ENCODE measurements around the gene CBFA2T3.

CBFA2T3 gene

GRCh38 chr16:88848557-88848956 lies 128.4 kb downstream of the CBFA2T3 start:
- H3K27me3 Mint-ChIP-seq = no peaks in the 10 kb centered on the region
- H3K27ac Mint-ChIP-seq = no peak overlapping the region
- no peaks in the 10 kb centered on the region for H3K36me3 Mint-ChIP-seq
- CTCF ChIA-PET = no interaction called here
- H3K9me3 Mint-ChIP-seq = no peaks in the 10 kb centered on the region
- DNase-seq = no peak
- H3K4me3 Mint-ChIP-seq = no peak overlapping the region
- H3K4me1 Mint-ChIP-seq = no peaks in the 10 kb centered on the region

- Mint-ChIP-seq H3K36me3 (no peaks in the 10 kb centered on the region), H3K27me3 (no peaks in the 10 kb centered on the region), H3K4me3 (no peak overlapping the region), H3K4me1 (no peaks in the 10 kb centered on the region), H3K9me3 (no peaks in the 10 kb centered on the region), H3K27ac (no peak overlapping the region)
- DNase-seq = no peak
- CTCF ChIA-PET = no interaction called here
Measured at GRCh38 chr16:88847654-88848053, 129.4 kb downstream of the CBFA2T3 start.

- Mint-ChIP-seq H3K9me3 (no peaks in the 10 kb centered on the region), H3K27me3 (no peaks in the 10 kb centered on the region), H3K4me1 (no peaks in the 10 kb centered on the region), H3K36me3 (no peaks in the 10 kb centered on the region), H3K4me3 (no peak overlapping the region), H3K27ac (no peak overlapping the region)
- no peak for DNase-seq
- CTCF ChIA-PET = interaction anchor here (1.7 kb wide), 1 partner anchor 11 kb away, joined by 8 read pairs; the partner anchor contains the start of genes GALNS and TRAPPC2L
Measured at GRCh38 chr16:88846088-88846487, 130.9 kb downstream of the CBFA2T3 start.

- no peaks in the 10 kb centered on the region for H3K4me1 Mint-ChIP-seq
- CTCF ChIA-PET = no interaction called here
Measured at GRCh38 chr16:88844419-88845036, 132.5 kb downstream of the CBFA2T3 start.

GRCh38 chr16:88843256-88843655 lies 133.8 kb downstream of the CBFA2T3 start:
- H3K36me3 Mint-ChIP-seq = peaks cover 2% of the 10 kb centered on the region
- no peaks in the 10 kb centered on the region for H3K4me1 Mint-ChIP-seq
- no peak overlapping the region for H3K4me3 Mint-ChIP-seq
- H3K9me3 Mint-ChIP-seq = no peaks in the 10 kb centered on the region
- H3K27me3 Mint-ChIP-seq = no peaks in the 10 kb centered on the region
- no peak overlapping the region for H3K27ac Mint-ChIP-seq
- CTCF ChIA-PET = no interaction called here
- DNase-seq = no peak

More at GRCh38 chr16:88844419-88845036, 132.5 kb downstream of the CBFA2T3 start:
- Mint-ChIP-seq H3K27ac (no peak overlapping the region), H3K36me3 (peaks cover 2% of the 10 kb centered on the region), H3K4me3 (no peak overlapping the region), H3K9me3 (no peaks in the 10 kb centered on the region), H3K27me3 (no peaks in the 10 kb centered on the region)
- DNase-seq = no peak

- H3K27me3 Mint-ChIP-seq = no peaks in the 10 kb centered on the region
- no peak overlapping the region for H3K4me3 Mint-ChIP-seq
- peaks cover 2% of the 10 kb centered on the region for H3K36me3 Mint-ChIP-seq
- CTCF ChIA-PET = no interaction called here
- H3K9me3 Mint-ChIP-seq = no peaks in the 10 kb centered on the region
- no peak for DNase-seq
- H3K27ac Mint-ChIP-seq = no peak overlapping the region
- H3K4me1 Mint-ChIP-seq = no peaks in the 10 kb centered on the region
Measured at GRCh38 chr16:88842806-88843205, 134.2 kb downstream of the CBFA2T3 start.

GRCh38 chr16:88842308-88842756 lies 134.7 kb downstream of the CBFA2T3 start:
- CTCF ChIA-PET = no interaction called here
- H3K36me3 Mint-ChIP-seq = peaks cover 2% of the 10 kb centered on the region

GRCh38 chr16:88841521-88842307 lies 135.3 kb downstream of the CBFA2T3 start:
- H3K4me1 Mint-ChIP-seq = no peaks in the 10 kb centered on the region
- no peak overlapping the region for H3K27ac Mint-ChIP-seq
- H3K36me3 Mint-ChIP-seq = peaks cover 2% of the 10 kb centered on the region
- no peak for DNase-seq
- no peak overlapping the region for H3K4me3 Mint-ChIP-seq
- CTCF ChIA-PET = no interaction called here
- H3K27me3 Mint-ChIP-seq = no peaks in the 10 kb centered on the region
- H3K9me3 Mint-ChIP-seq = no peaks in the 10 kb centered on the region

More at GRCh38 chr16:88842308-88842756, 134.7 kb downstream of the CBFA2T3 start:
- Mint-ChIP-seq H3K4me3 (no peak overlapping the region), H3K9me3 (no peaks in the 10 kb centered on the region), H3K27ac (no peak overlapping the region), H3K27me3 (no peaks in the 10 kb centered on the region), H3K4me1 (no peaks in the 10 kb centered on the region)
- no peak for DNase-seq

- Mint-ChIP-seq H3K27ac (no peak overlapping the region), H3K4me3 (no peak overlapping the region), H3K27me3 (no peaks in the 10 kb centered on the region), H3K4me1 (no peaks in the 10 kb centered on the region), H3K9me3 (no peaks in the 10 kb centered on the region), H3K36me3 (peaks cover 2% of the 10 kb centered on the region)
- no peak for DNase-seq
- CTCF ChIA-PET = no interaction called here
Measured at GRCh38 chr16:88840600-88841215, 136.3 kb downstream of the CBFA2T3 start.

GRCh38 chr16:88839745-88840599 lies 137.0 kb downstream of the CBFA2T3 start:
- Mint-ChIP-seq H3K36me3 (peaks cover 2% of the 10 kb centered on the region), H3K4me3 (no peak overlapping the region), H3K9me3 (no peaks in the 10 kb centered on the region), H3K27me3 (no peaks in the 10 kb centered on the region), H3K4me1 (no peaks in the 10 kb centered on the region), H3K27ac (no peak overlapping the region)
- CTCF ChIA-PET = interaction anchor here (0.8 kb wide), 1 partner anchor 25 kb away, joined by 3 read pairs; no protein-coding TSS in a partner anchor
- no peak for DNase-seq

GRCh38 chr16:88839026-88839529 lies 137.9 kb downstream of the CBFA2T3 start:
- no peak overlapping the region for H3K4me3 Mint-ChIP-seq
- H3K4me1 Mint-ChIP-seq = no peaks in the 10 kb centered on the region
- no peak for DNase-seq
- CTCF ChIA-PET = no interaction called here
- H3K36me3 Mint-ChIP-seq = peaks cover 2% of the 10 kb centered on the region
- no peak overlapping the region for H3K27ac Mint-ChIP-seq
- no peaks in the 10 kb centered on the region for H3K27me3 Mint-ChIP-seq
- H3K9me3 Mint-ChIP-seq = no peaks in the 10 kb centered on the region

GRCh38 chr16:88838566-88838965 lies 138.4 kb downstream of the CBFA2T3 start:
- Mint-ChIP-seq H3K27ac (no peak overlapping the region), H3K4me1 (no peaks in the 10 kb centered on the region), H3K27me3 (no peaks in the 10 kb centered on the region), H3K36me3 (peaks cover 2% of the 10 kb centered on the region), H3K9me3 (no peaks in the 10 kb centered on the region), H3K4me3 (no peak overlapping the region)
- no peak for DNase-seq
- CTCF ChIA-PET = no interaction called here

- Mint-ChIP-seq H3K4me3 (no peak overlapping the region), H3K27me3 (no peaks in the 10 kb centered on the region), H3K9me3 (no peaks in the 10 kb centered on the region), H3K4me1 (no peaks in the 10 kb centered on the region), H3K27ac (no peak overlapping the region), H3K36me3 (peaks cover 2% of the 10 kb centered on the region)
- DNase-seq = no peak
- CTCF ChIA-PET = no interaction called here
Measured at GRCh38 chr16:88837806-88838205, 139.2 kb downstream of the CBFA2T3 start.

- Mint-ChIP-seq H3K27ac (no peak overlapping the region), H3K36me3 (peaks cover 2% of the 10 kb centered on the region), H3K27me3 (no peaks in the 10 kb centered on the region), H3K9me3 (no peaks in the 10 kb centered on the region), H3K4me1 (no peaks in the 10 kb centered on the region), H3K4me3 (no peak overlapping the region)
- DNase-seq = no peak
- CTCF ChIA-PET = no interaction called here
Measured at GRCh38 chr16:88836791-88837190, 140.2 kb downstream of the CBFA2T3 start.

Measured in activated naive CD4-positive, alpha-beta T cell treated with anti-CD3 and anti-CD28 coated beads, Interleukin-2, amount 10 ng/mL, durations not matched to agents 7 days and 5 days (primary cell).